ENCODE results near the gene SCO2. TPM values are rescaled to one million over a fixed set of nuclear protein-coding genes. Genes with fewer than 3 reads are reported as not detected.

The SCO2 gene
- total and polyA plus RNA-seq, 2 of the 13 experiments (the other 11 are each of a cell fraction or from before 2014, with no cell fraction given) = 0.32 to 3.7 TPM

DNA sequence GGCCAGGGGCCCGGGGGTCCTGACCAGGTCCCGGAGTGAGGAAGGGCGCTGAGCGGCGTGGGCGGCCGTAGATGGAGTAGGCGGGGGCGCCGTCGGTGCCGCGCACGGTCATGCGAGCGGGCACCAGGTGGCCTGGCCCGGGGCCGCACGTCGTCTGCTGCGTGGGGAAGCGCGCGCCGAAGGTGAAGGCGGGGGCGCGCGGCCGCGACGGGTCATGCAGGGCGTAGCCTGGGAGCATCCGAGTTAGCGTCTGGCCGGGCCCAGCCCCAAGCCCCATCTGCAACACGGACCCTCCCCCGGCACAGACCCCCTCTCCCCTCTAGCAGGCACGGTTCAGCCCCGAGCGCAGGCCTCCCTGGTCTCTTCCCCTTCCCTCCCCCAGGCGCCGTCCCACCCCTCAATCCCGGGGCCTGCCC is 6.2 kb upstream of the SCO2 start (continued):
- TF ChIP-seq ZBTB14 (CRISPR knock-in tag; IDR thresholded peaks at IDR 0.05) (peak; percentile 86), SMARCC2 (IDR thresholded peaks at IDR 0.05) (no peak)

GRCh38 chr22:50530877-50531545 is 5.6 kb upstream of the SCO2 start:
- intact Hi-C loops (cut with micrococcal nuclease; ENCODE audit: unreplicated experiment) (no loop called here), in situ Hi-C loops (cut with HindIII; ENCODE audit: extremely low pct_ligation_motif_present, low pct_unique_long_range_greater_than_20kb) (loop anchor here (5.0 kb wide), 1 partner anchor 36 kb away; no protein-coding TSS in a partner anchor)
- peak overlapping the region; percentile 84 for H3K4me2 ChIP-seq (ENCODE audit: low read depth, low read length)
- peak overlapping the region; percentile 74 for H3K27ac ChIP-seq (ENCODE audit: extremely low read length, insufficient read depth, low read length)
- H4K20me1 ChIP-seq (ENCODE audit: insufficient read depth, low read length) = no peaks in the 10 kb centered on the region
- WGBS (ENCODE audit: low lambda C conversion rate) = under 1% methylated on average over 26 of the region's 53 CpGs
- ChIA-PET POLR2A (interaction anchor here (0.9 to 5.9 kb wide), 4 partner anchors 8 to 32 kb away, joined by 3 to 34 read pairs (median 10); partner anchors contain the start of genes KLHDC7B, LMF2, NCAPH2 and SYCE3), CTCF (ENCODE audit: low intra/inter-chr PET ratio, low total read pairs) (no interaction called here)
- no peak overlapping the region for H2AFZ ChIP-seq (ENCODE audit: low read length)
- peak overlapping the region; percentile 73 for H3K9ac ChIP-seq (ENCODE audit: insufficient read depth, low read depth, low read length)
- no peak for FAIRE-seq
- peak overlapping the region; percentile 58 to 83 (median 74) for H3K4me3 ChIP-seq (replicated peaks in 1 of 3; ENCODE audit: insufficient read depth in 1 of 3, low read depth in 2 of 3, low read length in 3 of 3)
- ATAC-seq = peak; percentile 32
- no TSS peak for BruUV-seq (replicated peaks)
- peak; percentile 47 for DNase-seq (ENCODE audit: low spot score)
- peaks cover 74% of the 10 kb centered on the region for H3K4me1 ChIP-seq (ENCODE audit: insufficient read depth, low read length)
- H3K79me2 ChIP-seq (ENCODE audit: insufficient read depth, low read length) = peaks cover 2% of the 10 kb centered on the region
- H3K9me3 ChIP-seq (ENCODE audit: low read length) = no peaks in the 10 kb centered on the region
- H3K36me3 ChIP-seq (replicated peaks in 1 of 2; ENCODE audit: control insufficient read depth in 1 of 2, insufficient read depth in 2 of 2, low read length in 2 of 2) = no peaks in the 10 kb centered on the region
- 0 out of 5 replicates have a peak, but pooled peaks cover 0 to 6% of the 10 kb centered on the region in 2 experiments for H3K27me3 ChIP-seq (ENCODE audit: control insufficient read depth in 1 of 2, insufficient read depth in 2 of 2, low read length in 2 of 2)
- TF ChIP-seq TARDBP (CRISPR knock-in tag; IDR thresholded peaks at IDR 0.05) (no peak; the same call in 1 of the 2 replicates), ZNF136 (CRISPR knock-in tag; IDR thresholded peaks at IDR 0.05; ENCODE audit: low read depth) (no peak), ZNF672 (CRISPR knock-in tag; IDR thresholded peaks at IDR 0.05) (no peak), ZNF547 (CRISPR knock-in tag; IDR thresholded peaks at IDR 0.05) (no peak), ZNF329 (CRISPR knock-in tag; IDR thresholded peaks at IDR 0.05; ENCODE audit: low read depth) (no peak), ZNF772 (CRISPR knock-in tag; IDR thresholded peaks at IDR 0.05) (no peak), FOSL2 (CRISPR knock-in tag; IDR thresholded peaks at IDR 0.05) (no peak), JARID2 (CRISPR knock-in tag; IDR thresholded peaks at IDR 0.05; ENCODE audit: insufficient replicate concordance) (no peak), FIP1L1 (IDR thresholded peaks at IDR 0.05; ENCODE audit: borderline replicate concordance, insufficient read depth, low read depth, low read length) (no peak), ZSCAN29 (CRISPR knock-in tag; conservative IDR thresholded peaks at IDR 0.05) (no peak), MED13 (CRISPR knock-in tag; IDR thresholded peaks at IDR 0.05) (no peak), PHB2 (IDR thresholded peaks at IDR 0.05; ENCODE audit: partially characterized antibody) (no peak), ZNF556 (CRISPR knock-in tag; IDR thresholded peaks at IDR 0.05; ENCODE audit: borderline replicate concordance) (no peak), ADNP (CRISPR knock-in tag; IDR thresholded peaks at IDR 0.05) (no peak), GATAD1 (CRISPR knock-in tag; IDR thresholded peaks at IDR 0.05) (no peak), ZNF230 (CRISPR knock-in tag; IDR thresholded peaks at IDR 0.05) (no peak), ZBTB43 (CRISPR knock-in tag; conservative IDR thresholded peaks at IDR 0.05) (no peak), SNAI1 (CRISPR knock-in tag; IDR thresholded peaks at IDR 0.05; ENCODE audit: borderline replicate concordance) (no peak), SMC3 (IDR thresholded peaks at IDR 0.05; ENCODE audit: low read length) (no peak), RFX5 (IDR thresholded peaks at IDR 0.05; ENCODE audit: low read depth, low read length) (no peak), CENPX (CRISPR knock-in tag; IDR thresholded peaks at IDR 0.05) (no peak)

All from HepG2 (cell line).